Non-pigmented ciliary epithelial cell (primary cell): Measurements from ENCODE around the gene PDRG1.
A peak's percentile ranks its signal among the peaks of the same experiment; 100 is the strongest.

Experiments used
- DNase-seq: peaks from one replicate; pipeline ENCODE4 v3.0.0-alpha.2; 2010; ENCODE audit warnings: low read depth

Gene PDRG1

DNA sequence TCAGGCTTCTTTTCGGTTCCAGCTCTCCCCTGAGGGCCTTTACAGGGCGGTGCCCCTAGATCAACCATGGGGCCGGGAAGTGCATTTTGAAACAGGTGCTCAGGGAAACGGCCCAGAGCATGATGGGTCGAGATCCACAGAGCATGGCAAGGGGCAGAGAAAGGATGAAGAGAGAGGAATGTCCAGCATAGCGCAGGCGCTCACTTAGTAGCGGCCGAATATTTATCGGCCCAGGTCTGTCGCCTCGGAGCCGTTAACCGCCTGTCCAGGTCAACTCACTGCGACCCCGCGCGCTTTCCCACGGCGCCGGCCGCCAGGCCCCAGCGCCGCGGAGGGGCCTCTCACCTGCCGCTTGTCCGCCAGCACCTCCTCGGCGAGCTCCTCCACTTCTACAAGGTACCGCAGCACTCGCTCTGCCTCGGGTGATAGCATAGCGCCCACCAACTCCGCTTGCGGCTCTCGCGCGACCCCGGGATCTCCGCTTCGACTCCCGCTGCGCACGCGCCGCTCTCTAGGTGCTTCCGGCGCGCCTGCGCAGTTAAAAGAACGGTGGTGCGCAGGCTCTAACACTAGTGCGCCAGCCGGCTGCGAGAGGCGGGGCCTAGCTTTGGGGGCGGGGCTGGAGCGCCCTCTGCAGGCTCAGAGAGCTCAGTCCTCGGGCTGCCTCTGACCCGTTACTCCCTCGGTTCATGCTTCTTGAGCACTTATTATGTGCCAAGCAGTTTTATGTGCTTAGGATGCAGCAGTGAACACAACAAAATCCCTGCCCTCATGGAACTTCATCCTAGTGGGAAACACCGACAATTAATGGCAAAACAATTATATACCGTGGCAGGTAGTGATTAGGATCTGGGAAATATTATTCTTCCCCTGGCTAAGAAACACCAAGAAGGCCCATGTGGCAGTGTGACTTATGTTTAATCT, at the start of gene PDRG1:
Gene PDRG1 (minus strand): TSS at position 517 of the 924 bp plus-strand sequence. CDS start 85 bp downstream, at position 432.
- peak; percentile 74 for DNase-seq

GRCh38 chr20:31998246-31998645, 46.4 kb upstream of the PDRG1 start:
- DNase-seq, result no peak

- DNase-seq, result no peak
Measured at GRCh38 chr20:31996996-31997395, 45.1 kb upstream of the PDRG1 start.

GRCh38 chr20:31992086-31992485, 40.2 kb upstream of the PDRG1 start:
- no peak for DNase-seq

GRCh38 chr20:31991339-31991705, 39.5 kb upstream of the PDRG1 start:
- DNase-seq, result no peak

DNA sequence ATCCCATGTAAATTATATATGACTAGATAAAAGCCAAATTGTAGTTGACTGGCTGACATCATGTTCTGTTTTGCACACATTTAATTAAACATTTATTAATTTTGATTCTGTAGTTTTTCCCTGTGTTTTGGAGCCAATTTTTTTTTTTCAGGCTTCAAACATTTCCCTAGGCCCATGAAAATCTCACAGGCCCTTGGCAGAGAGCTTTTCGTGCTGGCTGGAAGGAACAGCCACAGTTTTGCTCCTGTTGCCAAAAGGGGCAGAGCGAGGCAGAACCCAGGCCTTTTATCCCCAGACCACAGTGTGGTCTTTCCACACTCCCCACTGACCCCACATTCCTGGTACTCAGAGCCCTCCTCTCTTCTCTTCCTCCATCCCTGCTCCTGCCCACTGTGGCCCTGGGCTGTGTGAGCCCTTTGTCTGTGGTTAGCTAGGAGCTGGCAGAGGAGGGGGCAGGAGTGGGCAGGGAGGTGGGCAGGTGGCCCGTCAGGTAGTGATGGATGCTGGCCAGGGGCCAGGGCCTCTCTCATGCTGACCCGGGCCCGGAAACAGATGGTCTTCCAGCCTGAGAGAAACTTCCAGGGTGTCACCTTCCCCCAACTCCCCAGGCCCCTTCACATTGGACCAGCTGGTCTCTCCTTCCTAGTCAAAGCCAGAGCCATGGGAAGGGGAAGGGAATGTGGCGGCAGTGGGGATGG, 38.9 kb upstream of the PDRG1 start:
- no peak for DNase-seq

GRCh38 chr20:31989030-31989645, 37.3 kb upstream of the PDRG1 start:
- DNase-seq, result no peak

- DNase-seq, result no peak
Measured at GRCh38 chr20:31988430-31989015, 36.7 kb upstream of the PDRG1 start.

DNA sequence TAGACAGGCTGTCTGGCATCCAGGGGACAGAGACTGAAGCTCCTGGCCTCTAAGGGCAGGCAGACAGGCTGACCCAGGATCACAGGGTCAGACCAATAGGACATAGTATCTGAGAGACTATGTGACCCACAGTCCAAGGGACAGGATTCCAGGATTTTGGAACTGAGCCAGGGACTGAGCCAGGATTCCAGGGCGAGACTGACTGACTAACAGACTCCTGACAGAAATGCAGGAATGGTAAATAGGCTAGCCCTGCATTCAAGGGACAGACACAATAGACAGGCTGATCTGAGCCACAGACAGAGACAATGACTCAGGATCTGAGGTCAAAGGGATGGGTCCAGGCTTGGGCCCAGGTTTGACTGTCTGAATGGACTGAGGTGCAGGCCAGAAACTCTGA, 35.9 kb upstream of the PDRG1 start:
- DNase-seq, result no peak

- DNase-seq, result no peak
Measured at GRCh38 chr20:31984981-31985471, 33.2 kb upstream of the PDRG1 start.

DNA sequence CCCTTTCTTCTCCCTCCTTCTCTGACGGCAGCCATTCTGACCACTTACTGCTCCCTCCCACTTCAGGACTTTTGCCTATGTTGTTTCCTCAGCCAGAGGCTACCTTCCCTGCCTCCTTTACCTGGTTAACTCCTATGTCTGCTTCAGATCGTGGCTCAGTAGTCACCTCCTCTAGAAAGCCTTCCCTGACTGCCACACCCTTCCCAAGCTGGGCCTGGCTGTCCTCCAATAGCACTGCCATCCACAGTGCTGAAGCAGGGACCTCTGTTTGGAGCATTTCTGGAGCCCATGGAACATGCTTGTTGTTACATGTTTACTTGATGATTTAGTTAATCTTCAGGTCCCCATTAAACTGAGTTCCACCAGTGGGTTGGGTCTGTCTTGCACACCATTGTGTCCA, 29.9 kb upstream of the PDRG1 start:
- no peak for DNase-seq

- DNase-seq, result no peak
Measured at GRCh38 chr20:31979713-31980426, 28.0 kb upstream of the PDRG1 start.

DNA sequence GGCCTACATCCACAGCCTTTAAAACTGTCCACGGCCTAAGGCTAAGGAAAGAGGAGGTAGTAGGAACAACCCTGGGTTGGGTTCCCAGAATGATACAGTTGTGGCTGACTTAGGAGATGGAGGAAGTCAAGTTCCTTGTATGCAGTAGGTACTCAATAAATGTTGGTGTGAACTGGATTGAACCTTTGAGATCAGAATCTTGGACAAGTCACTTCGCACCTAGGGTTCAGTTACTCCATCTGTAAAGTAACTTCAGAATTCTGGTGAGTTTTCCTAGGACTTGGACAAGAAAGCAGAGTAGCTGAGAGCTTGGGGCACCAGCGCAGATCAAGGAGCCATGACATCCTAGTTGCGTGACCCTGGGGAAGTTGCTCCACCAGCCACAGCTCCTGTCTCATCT, 25.2 kb upstream of the PDRG1 start:
- DNase-seq, result no peak

DNA sequence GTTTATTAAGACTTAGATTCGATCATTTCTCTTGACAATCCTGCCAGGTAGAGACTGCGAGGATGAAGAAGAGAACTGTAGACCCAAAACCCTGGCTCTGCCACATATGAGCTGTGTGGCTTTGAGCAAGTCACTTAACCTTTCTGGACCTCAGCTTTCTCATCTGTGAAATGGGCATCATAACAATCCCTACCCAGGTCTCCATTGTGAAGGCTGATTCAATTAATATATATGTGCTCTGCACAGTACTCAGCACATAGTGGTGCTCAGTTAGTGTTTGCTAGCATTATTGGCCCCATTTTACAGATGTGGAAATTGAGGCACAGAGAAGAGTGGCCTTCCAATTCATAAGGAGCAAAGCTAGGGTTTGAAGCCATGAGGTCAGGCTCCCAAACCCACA, 24.0 kb upstream of the PDRG1 start:
- no peak for DNase-seq

DNA sequence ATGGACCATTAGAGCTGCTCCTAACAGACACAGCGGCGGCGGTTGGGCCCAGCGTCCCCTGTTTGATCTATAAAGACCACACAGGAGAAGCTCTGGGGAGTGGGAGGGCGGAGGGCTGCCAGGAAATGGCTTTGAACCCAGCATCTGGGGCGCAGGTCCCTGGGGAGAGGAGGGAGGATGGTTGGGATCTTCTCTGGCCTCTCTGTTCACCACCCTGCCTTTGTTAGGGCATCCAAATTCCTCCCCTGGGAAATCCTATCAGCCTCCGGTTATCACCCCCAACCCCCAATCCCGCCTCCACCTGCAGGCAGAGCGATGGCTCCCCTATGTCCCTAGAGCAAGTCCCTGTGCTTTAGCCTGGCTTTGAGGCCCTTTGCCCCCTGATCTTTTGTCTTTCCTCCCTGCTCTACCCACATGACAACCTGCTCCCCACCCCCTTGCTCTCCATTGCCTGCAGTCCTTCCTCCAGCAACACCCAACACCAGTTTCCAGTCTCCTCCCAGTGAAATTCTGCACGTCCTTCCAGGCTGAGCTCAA, 23.2 kb upstream of the PDRG1 start:
- DNase-seq, result no peak

- no peak for DNase-seq
Measured at GRCh38 chr20:31974296-31974695, 22.4 kb upstream of the PDRG1 start.

DNA sequence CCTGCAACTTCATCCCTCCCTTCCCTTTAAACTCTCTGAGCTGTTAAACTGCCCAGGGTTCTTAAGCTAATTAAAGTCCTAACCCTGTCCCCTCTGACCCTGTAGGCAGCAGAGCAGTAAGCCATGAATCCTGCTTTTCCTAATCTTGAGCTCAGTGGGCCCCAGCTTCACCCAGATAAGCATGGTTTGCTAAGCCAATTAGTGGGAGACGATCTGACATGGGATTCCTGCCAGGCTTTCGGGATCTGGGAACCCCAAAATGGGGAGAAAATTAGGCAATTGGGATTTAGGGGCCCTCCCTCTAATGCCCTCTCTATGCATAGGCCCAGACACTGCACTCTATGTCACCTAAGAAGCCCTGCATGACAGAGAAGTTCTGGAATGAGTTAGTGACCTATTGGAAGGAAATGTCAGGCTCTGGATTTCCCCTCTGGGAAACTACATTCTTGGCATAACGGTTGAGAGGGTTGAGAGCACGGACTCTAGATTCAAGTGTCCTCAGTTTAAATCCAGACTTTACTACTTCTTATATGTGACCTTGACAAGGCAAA, 20.7 kb upstream of the PDRG1 start:
- peak; percentile 5 for DNase-seq

- DNase-seq, result no peak
Measured at GRCh38 chr20:31969991-31970390, 18.1 kb upstream of the PDRG1 start.

GRCh38 chr20:31968291-31969126, 16.7 kb upstream of the PDRG1 start:
- peak; percentile 10 for DNase-seq

DNA sequence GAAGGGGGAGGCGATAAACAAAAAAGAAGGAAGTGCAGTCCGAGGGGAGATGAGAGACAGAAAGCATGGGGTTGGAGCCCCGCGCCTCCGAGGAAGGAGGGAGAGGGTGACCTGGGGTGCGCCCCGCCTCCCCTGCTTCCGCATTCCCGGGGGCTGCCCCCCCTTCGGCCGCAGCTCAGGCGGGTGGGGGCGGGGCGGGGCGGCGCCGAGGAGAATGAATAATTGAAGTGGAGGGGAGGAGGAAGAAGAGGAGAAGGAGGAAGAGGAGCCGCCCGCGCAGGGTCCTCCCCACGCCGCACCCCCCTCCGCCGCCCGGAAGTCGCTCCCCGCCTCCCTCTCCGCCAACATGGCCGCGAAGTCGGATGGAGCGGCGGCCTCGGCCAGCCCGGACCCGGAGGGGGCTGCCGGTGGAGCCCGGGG, 16.0 kb upstream of the PDRG1 start, which contains the start of gene XKR7:
Gene XKR7 (plus strand): TSS at position 322 of the 420 bp plus-strand sequence. CDS start 25 bp downstream, at position 347.
- no peak for DNase-seq
